Nephron progenitor cell (in vitro differentiated cells): Measurements from ENCODE around the gene SRP9.

Experiments used
- DNase-seq: peaks from one replicate; pipeline ENCODE4 v3.0.0; 2021
- H3K27ac Mint-ChIP-seq: 2 replicates; pipeline ENCODE4 v1.8.0; 2021; ENCODE audit warnings: mild to moderate bottlenecking, moderate library complexity, mixed read lengths
- H3K27me3 Mint-ChIP-seq: 2 replicates; pipeline ENCODE4 v1.8.0; 2021; ENCODE audit warnings: mild to moderate bottlenecking, low read depth, mixed read lengths; ENCODE audit not compliant: poor library complexity
- H3K36me3 Mint-ChIP-seq: 2 replicates; pipeline ENCODE4 v1.8.0; 2021; ENCODE audit warnings: low read depth, mixed read lengths
- H3K4me1 Mint-ChIP-seq: 2 replicates; pipeline ENCODE4 v1.8.0; 2021; ENCODE audit warnings: mixed read lengths
- H3K4me3 Mint-ChIP-seq: 2 replicates; pipeline ENCODE4 v1.8.0; 2021; ENCODE audit warnings: mild to moderate bottlenecking, moderate library complexity, mixed read lengths
- H3K9me3 Mint-ChIP-seq: 2 replicates; pipeline ENCODE4 v1.8.0; 2021; ENCODE audit warnings: mild to moderate bottlenecking, moderate library complexity, mixed read lengths
- CTCF ChIP-seq: fragments of 200-600 bp; sonication (generic); IDR thresholded peaks from 2 replicates; pipeline ENCODE4 v1.5.0; 2021; ENCODE audit warnings: antibody characterized with exemption

Gene SRP9

GRCh38 chr1:225816643-225817538, 39.3 kb downstream of the SRP9 start:
- TF ChIP-seq CTCF, result no peak
- peaks cover 3% of the 10 kb centered on the region for H3K27me3 Mint-ChIP-seq
- peak overlapping the region; percentile 28 for H3K4me3 Mint-ChIP-seq
- DNase-seq, result no peak
- peaks cover 2% of the 10 kb centered on the region for H3K36me3 Mint-ChIP-seq
- peak overlapping the region; percentile 95 for H3K27ac Mint-ChIP-seq
- H3K9me3 Mint-ChIP-seq, result no peaks in the 10 kb centered on the region
- peaks cover 79% of the 10 kb centered on the region for H3K4me1 Mint-ChIP-seq

- Mint-ChIP-seq H3K27me3 (peaks cover 3% of the 10 kb centered on the region), H3K4me1 (peaks cover 83% of the 10 kb centered on the region), H3K36me3 (peaks cover 10% of the 10 kb centered on the region), H3K4me3 (peak overlapping the region; percentile 50), H3K9me3 (no peaks in the 10 kb centered on the region), H3K27ac (peak overlapping the region; percentile 95)
- no peak for TF ChIP-seq CTCF
- no peak for DNase-seq
Measured at GRCh38 chr1:225817611-225818061, 40.0 kb downstream of the SRP9 start.

GRCh38 chr1:225818229-225818628, 40.6 kb downstream of the SRP9 start:
- Mint-ChIP-seq H3K27ac (peak overlapping the region; percentile 95), H3K9me3 (no peaks in the 10 kb centered on the region), H3K27me3 (peaks cover 3% of the 10 kb centered on the region), H3K4me3 (peak overlapping the region; percentile 50), H3K36me3 (peaks cover 12% of the 10 kb centered on the region), H3K4me1 (peaks cover 81% of the 10 kb centered on the region)
- TF ChIP-seq CTCF, result no peak
- DNase-seq, result no peak

GRCh38 chr1:225819346-225820192, 41.9 kb downstream of the SRP9 start:
- Mint-ChIP-seq H3K4me3 (no peak overlapping the region), H3K36me3 (peaks cover 12% of the 10 kb centered on the region), H3K4me1 (peaks cover 77% of the 10 kb centered on the region), H3K27ac (peak overlapping the region; percentile 78), H3K27me3 (peaks cover 3% of the 10 kb centered on the region), H3K9me3 (no peaks in the 10 kb centered on the region)
- no peak for DNase-seq
- TF ChIP-seq CTCF, result no peak

GRCh38 chr1:225820522-225821120, 43.0 kb downstream of the SRP9 start:
- no peak for DNase-seq

More at GRCh38 chr1:225820522-225821120, 43.0 kb downstream of the SRP9 start:
- Mint-ChIP-seq H3K27ac (peak overlapping the region; percentile 24), H3K9me3 (no peaks in the 10 kb centered on the region), H3K4me3 (no peak overlapping the region), H3K27me3 (peaks cover 3% of the 10 kb centered on the region), H3K4me1 (peaks cover 80% of the 10 kb centered on the region), H3K36me3 (peaks cover 12% of the 10 kb centered on the region)
- TF ChIP-seq CTCF, result no peak
